NOMO-1 treated with dmso at 0.1 percent for 144 hours (cell line): Measurements from ENCODE around the gene COPS3.

Experiments
- DNase-seq: peaks from one replicate; lab custom pipeline; 2025; ENCODE audit not compliant: unreplicated experiment; lab: John Stamatoyannopoulos, UW

Gene COPS3

GRCh38 chr17:17246879-17247278, 34.2 kb downstream of the COPS3 start:
- no peak for DNase-seq

GRCh38 chr17:17243163-17243562, 37.9 kb downstream of the COPS3 start:
- no peak for DNase-seq

- no peak for DNase-seq
Observed at GRCh38 chr17:17242246-17242645, 38.8 kb downstream of the COPS3 start.

- no peak for DNase-seq
Observed at GRCh38 chr17:17241656-17242055, 39.4 kb downstream of the COPS3 start.

GRCh38 chr17:17239832-17240231, 41.2 kb downstream of the COPS3 start:
- DNase-seq = no peak

- DNase-seq = peak; percentile 81
Observed at GRCh38 chr17:17237026-17237799, 43.8 kb downstream of the COPS3 start, which contains the start of gene FLCN. TSS of gene FLCN (minus strand) at chr17:17237168. CDS start at chr17:17228137, 9,031 bp downstream.

GRCh38 chr17:17236295-17237025, 44.6 kb downstream of the COPS3 start:
- no peak for DNase-seq

- no peak for DNase-seq
Observed at GRCh38 chr17:17235212-17236174, 45.6 kb downstream of the COPS3 start.

- DNase-seq = no peak
Observed at GRCh38 chr17:17232303-17232621, 48.8 kb downstream of the COPS3 start.

- DNase-seq = no peak
Observed at GRCh38 chr17:17231621-17232302, 49.3 kb downstream of the COPS3 start.

- DNase-seq = no peak
Observed at GRCh38 chr17:17229416-17230384, 51.3 kb downstream of the COPS3 start.

GRCh38 chr17:17228521-17229279, 52.3 kb downstream of the COPS3 start:
- DNase-seq = no peak

- DNase-seq = no peak
Observed at GRCh38 chr17:17227608-17228520, 53.2 kb downstream of the COPS3 start.

- no peak for DNase-seq
Observed at GRCh38 chr17:17226451-17227265, 54.4 kb downstream of the COPS3 start.

- no peak for DNase-seq
Observed at GRCh38 chr17:17225901-17226300, 55.1 kb downstream of the COPS3 start.

GRCh38 chr17:17224137-17224536, 56.9 kb downstream of the COPS3 start:
- DNase-seq = no peak

GRCh38 chr17:17223736-17224135, 57.3 kb downstream of the COPS3 start:
- DNase-seq = no peak
